ENCODE data around the gene MECP2.
A peak's percentile ranks its signal among the peaks of the same experiment; 100 is the strongest.

MECP2 gene

DNA sequence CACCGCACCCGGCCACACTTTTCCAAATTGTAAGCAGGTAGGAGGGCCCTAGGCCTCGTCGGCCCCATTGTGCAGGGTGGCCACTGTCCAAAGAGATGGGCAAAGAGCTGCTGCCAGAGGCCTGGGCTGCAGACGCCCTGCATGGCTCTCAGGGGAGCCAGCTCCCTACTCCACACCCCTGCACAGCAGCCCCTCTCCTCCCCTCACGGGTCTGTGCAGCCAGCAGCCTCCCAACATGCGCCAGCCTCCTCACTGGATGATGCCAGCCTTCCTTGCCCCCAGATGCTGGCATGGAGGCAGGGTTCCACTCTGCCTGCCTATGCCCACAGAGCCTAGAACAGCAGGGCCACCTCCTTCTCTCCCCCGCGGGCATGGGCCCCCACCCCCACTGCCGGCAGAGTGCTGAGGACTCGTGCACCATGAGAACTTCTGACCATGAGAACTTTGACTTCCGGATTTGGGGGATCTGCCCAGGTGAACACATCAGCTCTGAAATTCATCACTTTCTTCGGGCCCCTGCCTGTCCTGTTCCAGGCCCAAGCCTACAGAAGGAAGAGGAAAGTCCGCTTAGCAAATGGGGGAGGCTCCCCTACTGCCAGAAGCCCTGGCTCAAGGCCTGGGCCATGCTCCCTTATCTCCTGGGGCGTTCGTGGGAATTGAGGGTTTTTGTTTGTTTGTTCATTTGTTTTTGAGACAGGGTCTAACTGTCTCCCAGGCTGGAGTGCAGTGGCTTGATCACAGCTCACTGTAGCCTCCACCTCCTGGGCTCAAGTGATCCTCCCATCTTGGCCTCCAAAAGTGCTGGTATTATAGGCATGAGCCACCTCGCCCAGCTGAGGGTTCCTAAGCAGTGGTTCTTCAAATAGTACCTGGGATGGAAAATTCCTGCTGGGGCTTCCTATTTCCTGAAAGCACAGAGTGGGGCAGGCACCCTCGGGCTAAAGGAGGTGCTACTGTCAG is 85.9 kb downstream of the MECP2 start:
- TF ChIP-seq, protein P1, sequence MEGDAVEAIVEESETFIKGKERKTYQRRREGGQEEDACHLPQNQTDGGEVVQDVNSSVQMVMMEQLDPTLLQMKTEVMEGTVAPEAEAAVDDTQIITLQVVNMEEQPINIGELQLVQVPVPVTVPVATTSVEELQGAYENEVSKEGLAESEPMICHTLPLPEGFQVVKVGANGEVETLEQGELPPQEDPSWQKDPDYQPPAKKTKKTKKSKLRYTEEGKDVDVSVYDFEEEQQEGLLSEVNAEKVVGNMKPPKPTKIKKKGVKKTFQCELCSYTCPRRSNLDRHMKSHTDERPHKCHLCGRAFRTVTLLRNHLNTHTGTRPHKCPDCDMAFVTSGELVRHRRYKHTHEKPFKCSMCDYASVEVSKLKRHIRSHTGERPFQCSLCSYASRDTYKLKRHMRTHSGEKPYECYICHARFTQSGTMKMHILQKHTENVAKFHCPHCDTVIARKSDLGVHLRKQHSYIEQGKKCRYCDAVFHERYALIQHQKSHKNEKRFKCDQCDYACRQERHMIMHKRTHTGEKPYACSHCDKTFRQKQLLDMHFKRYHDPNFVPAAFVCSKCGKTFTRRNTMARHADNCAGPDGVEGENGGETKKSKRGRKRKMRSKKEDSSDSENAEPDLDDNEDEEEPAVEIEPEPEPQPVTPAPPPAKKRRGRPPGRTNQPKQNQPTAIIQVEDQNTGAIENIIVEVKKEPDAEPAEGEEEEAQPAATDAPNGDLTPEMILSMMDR (IDR thresholded peaks at IDR 0.05; ENCODE audit: low read depth, low read length) = no peak

DNA sequence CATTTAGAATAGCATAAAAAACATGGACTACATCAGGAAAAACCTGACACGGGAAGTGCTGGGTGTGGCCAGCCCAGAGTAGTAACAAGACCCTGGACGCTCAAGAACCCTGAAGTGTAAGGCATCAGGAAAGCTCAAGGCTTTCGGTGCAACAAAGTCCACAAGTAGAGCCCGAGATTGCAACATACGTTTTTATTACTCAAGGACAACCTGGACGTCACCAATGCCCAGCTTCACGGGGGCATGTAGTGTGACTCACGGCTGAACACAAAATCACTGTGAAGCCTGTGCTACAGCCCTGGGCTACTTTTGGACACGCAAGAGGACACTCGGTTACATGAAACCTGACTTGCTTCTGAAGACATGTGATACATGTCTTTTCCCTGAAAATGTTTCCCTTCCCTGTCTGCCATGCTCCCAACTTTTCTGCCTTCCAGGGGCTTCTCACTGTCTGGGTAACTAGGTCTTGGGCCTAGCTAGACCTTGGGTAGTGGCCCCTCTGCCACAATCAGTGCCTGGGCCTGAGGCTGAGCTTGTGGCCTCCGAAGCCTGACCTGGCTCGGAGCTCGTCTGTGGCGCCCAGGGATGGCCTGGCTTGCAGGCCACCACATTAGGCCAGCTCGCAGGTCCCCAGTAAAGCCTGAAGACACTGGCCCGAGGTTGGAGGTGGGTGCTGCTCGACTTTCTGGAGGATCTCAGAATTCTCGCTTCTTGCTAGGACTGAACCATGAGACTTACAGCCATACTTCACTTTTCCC is 87.0 kb downstream of the MECP2 start:
- DNase-seq (ENCODE audit: extremely low read depth, low read depth) = no peak
- TF ChIP-seq, protein P1 (IDR thresholded peaks at IDR 0.05; ENCODE audit: low read depth, low read length) = no peak

More for the DNA sequence above, 85.9 kb downstream of the MECP2 start:
- DNase-seq (ENCODE audit: extremely low read depth, low read depth) = no peak

DNA sequence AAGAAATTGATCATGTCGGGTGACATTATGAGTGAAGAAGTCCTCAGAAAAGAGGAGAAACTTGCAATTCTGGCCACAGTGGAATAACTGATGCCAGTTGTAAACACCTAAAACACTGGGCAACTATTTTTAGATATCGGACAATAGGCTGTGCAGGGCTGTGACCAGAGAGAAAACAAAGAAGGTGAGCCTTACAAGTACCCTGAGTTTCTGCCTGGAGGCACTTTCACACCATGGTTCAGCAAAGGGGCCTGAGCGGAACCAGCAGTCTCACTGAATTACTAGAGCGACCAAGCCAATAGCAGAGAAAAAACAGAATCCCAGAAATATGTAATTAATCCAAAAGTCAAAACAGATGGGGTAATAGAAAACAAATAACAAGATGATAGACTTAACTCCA is 89.0 kb downstream of the MECP2 start:
- no peak for DNase-seq (ENCODE audit: extremely low read depth, low read depth)
- TF ChIP-seq, protein P1 (IDR thresholded peaks at IDR 0.05; ENCODE audit: low read depth, low read length) = no peak

DNA sequence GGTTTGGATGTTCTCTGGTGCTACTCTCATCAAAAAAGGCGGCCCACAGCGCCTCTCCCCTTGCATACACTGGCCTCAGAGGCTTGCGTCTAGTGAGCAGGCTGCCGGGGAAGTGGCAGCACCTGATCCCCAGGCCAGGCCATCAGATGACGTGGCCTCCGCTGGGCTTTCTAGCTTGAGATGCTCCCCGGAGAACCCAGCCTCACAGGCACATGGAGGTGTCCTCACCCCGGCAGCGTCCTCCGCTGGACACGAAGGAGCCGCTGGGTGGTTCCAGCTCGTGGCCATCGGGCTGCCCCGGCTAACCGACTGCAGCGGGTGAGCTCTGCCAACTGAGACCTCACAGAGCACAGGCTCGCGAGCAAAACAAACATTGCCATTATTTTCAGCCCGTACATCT is 90.6 kb downstream of the MECP2 start:
- DNase-seq (ENCODE audit: extremely low read depth, low read depth) = no peak
- TF ChIP-seq, protein P1 (IDR thresholded peaks at IDR 0.05; ENCODE audit: low read depth, low read length) = no peak

DNA sequence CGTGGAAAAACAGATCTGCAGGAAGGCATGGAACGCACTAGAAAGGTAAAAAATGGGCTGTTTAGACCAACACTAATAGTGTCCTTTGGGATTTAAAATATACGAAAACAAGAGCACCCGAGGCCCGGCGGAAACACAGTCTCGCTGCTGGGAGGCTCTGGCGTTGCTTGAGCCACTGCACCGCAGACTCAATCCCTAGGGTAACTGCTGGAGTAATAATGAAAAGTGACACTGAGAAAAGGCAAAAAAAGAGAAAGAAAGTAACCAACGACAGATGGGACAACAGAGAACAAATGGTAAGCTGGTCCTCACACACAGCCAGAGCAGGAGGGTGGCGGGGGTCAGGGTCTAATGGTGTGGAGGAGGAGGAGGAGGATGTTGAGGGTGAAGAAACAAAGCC is 93.2 kb downstream of the MECP2 start:
- TF ChIP-seq, protein P1 (IDR thresholded peaks at IDR 0.05; ENCODE audit: low read depth, low read length) = no peak
- DNase-seq (ENCODE audit: extremely low read depth, low read depth) = no peak

DNA sequence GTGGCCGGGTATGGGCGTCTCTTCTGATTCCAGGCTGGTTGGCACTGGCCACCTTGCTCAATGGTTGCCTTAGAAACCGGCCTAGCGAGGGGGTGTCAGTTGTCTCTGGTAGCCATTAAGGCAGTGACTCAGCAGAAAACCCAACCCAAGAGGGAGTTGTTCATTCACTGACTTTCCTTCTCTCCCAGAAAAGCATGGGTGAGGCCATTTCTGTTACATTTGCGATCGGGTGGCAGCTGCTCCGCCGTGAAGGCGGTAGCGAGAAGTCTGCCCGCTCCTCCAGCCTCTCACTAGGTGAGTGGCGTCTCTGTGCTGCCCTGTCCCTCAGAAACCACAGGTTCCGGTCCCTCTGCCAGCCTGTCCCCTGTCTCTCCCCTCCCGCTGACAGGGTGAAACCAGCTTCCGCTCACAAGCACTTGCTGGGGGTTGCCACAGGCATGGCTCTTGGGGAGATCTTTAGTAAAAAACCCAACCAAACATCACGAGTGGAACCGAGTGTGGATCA is 95.2 kb downstream of the MECP2 start:
- TF ChIP-seq, protein P1 (IDR thresholded peaks at IDR 0.05; ENCODE audit: low read depth, low read length) = no peak
- peak; percentile 75 for DNase-seq (ENCODE audit: extremely low read depth, low read depth)

DNA sequence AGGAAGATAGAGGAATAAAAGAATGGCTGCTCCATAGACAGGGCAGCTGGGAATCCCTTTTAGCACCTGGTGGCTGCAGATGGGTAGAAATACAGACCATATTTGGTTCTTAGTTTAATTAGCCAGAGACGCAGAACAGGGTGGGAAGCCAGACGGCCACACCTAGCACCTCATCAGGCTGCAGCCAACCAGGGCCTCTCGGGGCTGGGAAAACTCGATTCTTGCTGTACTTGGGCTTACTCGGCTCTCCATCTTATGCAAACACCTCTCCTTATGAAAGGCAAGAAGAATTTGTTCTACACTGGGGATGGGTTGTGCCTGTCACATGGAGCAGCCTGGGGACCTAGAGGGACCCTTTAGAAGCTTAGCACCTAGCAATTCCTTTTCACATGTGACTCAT is 97.5 kb downstream of the MECP2 start:
- no peak for DNase-seq (ENCODE audit: extremely low read depth, low read depth)
- TF ChIP-seq, protein P1 (IDR thresholded peaks at IDR 0.05; ENCODE audit: low read depth, low read length) = no peak
